Transverse colon (tissue), 4 donors: ENCODE results near the gene CETN3. TPM values are rescaled to one million over a fixed set of nuclear protein-coding genes. Genes with fewer than 3 reads are reported as not detected.

Source experiments
- DNase-seq: peaks from one replicate; pipeline ENCODE4 v3.0.0-alpha.2; 2019
- H3K27ac ChIP-seq, 4 donors: fragments of 200-600 bp; sonication (generic); 2 replicates each; pipeline ENCODE4 v1.5.1; 2016 to 2018; ENCODE audit warnings: inconsistent platforms in 4 of 4
- H3K27me3 ChIP-seq: fragments of 200-600 bp; sonication (generic); 2 replicates; pipeline ENCODE4 v1.5.1; 2017; ENCODE audit warnings: inconsistent platforms
- H3K36me3 ChIP-seq, 4 donors: fragments of 200-600 bp; sonication (generic); 2 replicates each; pipeline ENCODE4 v1.5.1; 2017 to 2019; ENCODE audit warnings: inconsistent platforms in 4 of 4
- H3K4me1 ChIP-seq, 4 donors: fragments of 200-600 bp; sonication (generic); 2 replicates each; pipeline ENCODE4 v1.5.1; 2017 to 2020; ENCODE audit warnings: inconsistent platforms in 4 of 4
- H3K4me3 ChIP-seq, 4 donors: fragments of 200-600 bp; sonication (generic); 1 replicate in 1 of 4; 2 replicates in 3 of 4; pipeline versions ENCODE4 v1.5.1 to v1.6.1; 2017 to 2019; ENCODE audit warnings: inconsistent platforms in 4 of 4
- H3K9me3 ChIP-seq, 2 donors: fragments of 200-600 bp; sonication (generic); 2 replicates each; pipeline ENCODE4 v1.5.1; 2017 to 2019; ENCODE audit warnings: inconsistent platforms in 2 of 2
- CTCF ChIP-seq, 5 experiments: fragments of 200-600 bp in 3 of 5; fragments of 450-650 bp in 2 of 5; sonication (generic) in 3 of 5; IDR thresholded peaks; 1 replicate in 2 of 5; 2 replicates in 3 of 5; pipeline ENCODE4 v1.5.1; 2016 to 2017; ENCODE audit warnings: antibody characterized with exemption in 5 of 5, inconsistent platforms in 3 of 5, mild to moderate bottlenecking in 2 of 5, moderate library complexity in 1 of 5
- EP300 ChIP-seq: sonication (generic); formaldehyde crosslinking; IDR thresholded peaks from one replicate; pipeline ENCODE4 v1.6.1; 2017; ENCODE audit warnings: antibody characterized with exemption, low read depth
- POLR2A ChIP-seq: fragments of 450-650 bp; IDR thresholded peaks from one replicate; pipeline ENCODE4 v1.6.1; 2016; ENCODE audit warnings: antibody characterized with exemption, mild to moderate bottlenecking, moderate library complexity
- POLR2AphosphoS5 ChIP-seq, 3 donors: sonication (generic); formaldehyde crosslinking; IDR thresholded peaks; one replicate each; pipeline ENCODE4 v1.6.1; 2016; ENCODE audit warnings: antibody characterized with exemption in 3 of 3
- WGBS, 2 donors: methylation state at CpG; one replicate each; pipeline ENCODE4 v1.1.5; 2018; ENCODE audit warnings: low coverage in 1 of 2; 5-methylcytosine and 5-hydroxymethylcytosine counted together
- in situ Hi-C, 4 donors: fragments of 200-750 bp; cut with MboI; loops; one replicate each; pipeline versions ENCODE4 v1.15.0 to v1.15.1; 2017; ENCODE audit warnings: low sequenced_read_pairs in 3 of 4, low pct_ligation_motif_present in 1 of 4, low pct_unique_long_range_greater_than_20kb in 1 of 4
- intact Hi-C: fragments of 100-400 bp; cut with DNase I; formaldehyde crosslinking; loops from one replicate; pipeline ENCODE4 v1.15.1; 2023; ENCODE audit warnings: low total_unique reads
- total RNA-seq, 4 donors: library from RNA; depleted of rRNA; stranded (reverse); fragments of >200 nt; gene quantifications; one replicate each; pipeline ENCODE4 v1.1.0, GENCODE V29; 2016

The CETN3 gene
- total RNA-seq, 4 donors from 2014 or later, result 9.7 to 22.7 TPM; not detected in 2

GRCh38 chr5:90390928-90391327 lies 18.6 kb downstream of the CETN3 start:
- in situ Hi-C loops, result no loop called here
- no peaks in the 10 kb centered on the region for H3K4me1 ChIP-seq
- intact Hi-C loops, result no loop called here
- 70 to 77% methylated on average over 3 of the region's 3 CpGs for WGBS, 2 donors
- no peak for DNase-seq
- H3K9me3 ChIP-seq, result no peaks in the 10 kb centered on the region
- peaks cover 0 to 9% (median 4%) of the 10 kb centered on the region in 4 donors for H3K36me3 ChIP-seq
- no peak overlapping the region for H3K27ac ChIP-seq
- no peaks in the 10 kb centered on the region for H3K27me3 ChIP-seq
- TF ChIP-seq CTCF (IDR thresholded peaks at IDR 0.05), result no peak
- no peak for TF ChIP-seq EP300
- no peak for TF ChIP-seq POLR2A
- TF ChIP-seq POLR2AphosphoS5 (IDR thresholded peaks at IDR 0.05), result no peak
- no peak overlapping the region for H3K4me3 ChIP-seq

- intact Hi-C loops (no loop called here), in situ Hi-C loops (no loop called here)
- H3K9me3 ChIP-seq, result no peaks in the 10 kb centered on the region
- peaks cover 0 to 9% (median 4%) of the 10 kb centered on the region in 4 donors for H3K36me3 ChIP-seq
- no peak for DNase-seq
- no peaks in the 10 kb centered on the region for H3K27me3 ChIP-seq
- 82 to 85% methylated on average over 2 of the region's 2 CpGs for WGBS, 2 donors
- no peak overlapping the region for H3K27ac ChIP-seq
- TF ChIP-seq CTCF (IDR thresholded peaks at IDR 0.05), result no peak
- no peak for TF ChIP-seq POLR2AphosphoS5 (IDR thresholded peaks at IDR 0.05)
- no peak for TF ChIP-seq EP300
- TF ChIP-seq POLR2A, result no peak
- H3K4me3 ChIP-seq, result no peak overlapping the region
- H3K4me1 ChIP-seq, result no peaks in the 10 kb centered on the region
Measured at GRCh38 chr5:90390326-90390725, 19.2 kb downstream of the CETN3 start.

GRCh38 chr5:90387508-90387907 lies 22.0 kb downstream of the CETN3 start:
- H3K9me3 ChIP-seq, result no peaks in the 10 kb centered on the region
- in situ Hi-C loops, result no loop called here
- 58 to 63% methylated on average over 2 to 3 of the region's 3 CpGs for WGBS, 2 donors

GRCh38 chr5:90386099-90386710 lies 23.4 kb downstream of the CETN3 start:
- H3K4me3 ChIP-seq, result no peak overlapping the region
- no peaks in the 10 kb centered on the region for H3K36me3 ChIP-seq
- no peak for TF ChIP-seq EP300
- TF ChIP-seq POLR2A, result no peak
- no peak for TF ChIP-seq POLR2AphosphoS5 (IDR thresholded peaks at IDR 0.05)
- TF ChIP-seq CTCF (IDR thresholded peaks at IDR 0.05), result peak; percentile 39 to 53 (median 48)
- no peak overlapping the region for H3K27ac ChIP-seq
- intact Hi-C loops (no loop called here), in situ Hi-C loops (no loop called here)
- 85 to 90% methylated on average over 1 of the region's 1 CpG for WGBS, 2 donors
- H3K4me1 ChIP-seq, result peaks cover 0 to 6% (median 3%) of the 10 kb centered on the region in 4 donors
- no peak for DNase-seq
- no peaks in the 10 kb centered on the region for H3K27me3 ChIP-seq
- no peaks in the 10 kb centered on the region for H3K9me3 ChIP-seq

More at GRCh38 chr5:90387508-90387907, 22.0 kb downstream of the CETN3 start:
- Histone ChIP-seq H3K4me1 (no peaks in the 10 kb centered on the region), H3K4me3 (no peak overlapping the region), H3K27ac (no peak overlapping the region), H3K27me3 (no peaks in the 10 kb centered on the region), H3K36me3 (no peaks in the 10 kb centered on the region)
- DNase-seq, result no peak
- intact Hi-C loops, result no loop called here
- TF ChIP-seq POLR2AphosphoS5 (IDR thresholded peaks at IDR 0.05), result no peak
- no peak for TF ChIP-seq POLR2A
- TF ChIP-seq EP300, result no peak
- no peak for TF ChIP-seq CTCF (IDR thresholded peaks at IDR 0.05)
